CD4-positive, alpha-beta memory T cell (primary cell): ENCODE results near the gene DPY19L1. TPM values are rescaled to one million over a fixed set of nuclear protein-coding genes. Genes with fewer than 3 reads are reported as not detected.
A peak's percentile ranks its signal among the peaks of the same experiment; 100 is the strongest.
"Not testable (repeated sequence)": the region's sequence is repeated elsewhere in the genome, so short reads cannot be mapped to it uniquely, and the experiment has no call there.

Experiments used
- CTCF ChIA-PET: fragments of 350-600 bp; sonication (Branson Sonifier 250); formaldehyde crosslinking; loops from one replicate; lab custom pipeline; 2021; ENCODE audit warnings: inconsistent platforms; ENCODE audit not compliant: partially characterized antibody; lab: Charles Lee
- POLR2A ChIA-PET: fragments of 350-600 bp; sonication (Branson Sonifier 250); formaldehyde crosslinking; loops from one replicate; lab custom pipeline; 2021; ENCODE audit not compliant: partially characterized antibody; lab: Charles Lee
- DNase-seq, 5 donors: peaks; one replicate each; pipeline versions ENCODE4 v3.0.0 to v3.0.0-alpha.2; 2020 to 2022; ENCODE audit warnings: mixed read lengths in 1 of 5
- H3K27ac ChIP-seq: one replicate; pipeline ENCODE4 v1.7.0; 2013; ENCODE audit warnings: low read depth, low read length
- H3K27me3 ChIP-seq: 2 replicates; pipeline ENCODE4 v1.7.0; 2013; ENCODE audit warnings: mild to moderate bottlenecking, low read length, moderate library complexity; ENCODE audit not compliant: insufficient read depth
- H3K36me3 ChIP-seq: 2 replicates; pipeline ENCODE4 v1.7.0; 2013; ENCODE audit warnings: mild to moderate bottlenecking, low read length, moderate library complexity; ENCODE audit not compliant: insufficient read depth
- H3K4me1 ChIP-seq: 2 replicates; pipeline ENCODE4 v1.7.0; 2013; ENCODE audit warnings: mild to moderate bottlenecking, low read length, moderate library complexity; ENCODE audit not compliant: insufficient read depth
- H3K4me3 ChIP-seq, 2 donors: one replicate each; pipeline ENCODE4 v1.7.0; 2013; ENCODE audit warnings: low read length in 2 of 2, mild to moderate bottlenecking in 1 of 2
- H3K9me3 ChIP-seq, 2 donors: one replicate each; pipeline ENCODE4 v1.7.0; 2013; ENCODE audit warnings: low read length in 2 of 2, control low read depth in 1 of 2; ENCODE audit not compliant: control insufficient read depth in 1 of 2
- H3K27ac Mint-ChIP-seq, 7 donors: one replicate each; pipeline ENCODE4 v1.8.0; 2020 to 2021; ENCODE audit warnings: mixed read lengths in 7 of 7, mild to moderate bottlenecking in 6 of 7, inconsistent platforms in 3 of 7, moderate library complexity in 3 of 7
- H3K27me3 Mint-ChIP-seq, 2 donors: one replicate each; pipeline ENCODE4 v1.8.0; 2020 to 2021; ENCODE audit warnings: mixed read lengths in 2 of 2
- H3K36me3 Mint-ChIP-seq, 2 donors: one replicate each; pipeline ENCODE4 v1.8.0; 2020 to 2021; ENCODE audit warnings: mixed read lengths in 2 of 2, inconsistent platforms in 1 of 2, mild to moderate bottlenecking in 1 of 2
- H3K4me1 Mint-ChIP-seq, 4 donors: one replicate each; pipeline ENCODE4 v1.8.0; 2020 to 2021; ENCODE audit warnings: mixed read lengths in 4 of 4, mild to moderate bottlenecking in 1 of 4
- H3K4me3 Mint-ChIP-seq, 8 donors: one replicate each; pipeline ENCODE4 v1.8.0; 2020 to 2021; ENCODE audit warnings: mixed read lengths in 8 of 8, mild to moderate bottlenecking in 7 of 8, moderate library complexity in 6 of 8, inconsistent platforms in 3 of 8
- H3K9me3 Mint-ChIP-seq, 8 donors: one replicate each; pipeline ENCODE4 v1.8.0; 2020 to 2021; ENCODE audit warnings: mixed read lengths in 8 of 8, mild to moderate bottlenecking in 5 of 8, inconsistent platforms in 3 of 8, moderate library complexity in 1 of 8
- intact Hi-C: fragments of 100-400 bp; cut with micrococcal nuclease; formaldehyde crosslinking; loops from one replicate; pipeline ENCODE4 v1.15.1; 2023
- polyA plus RNA-seq, 2 donors: library from polyadenylated mRNA; unstranded; fragments of 300-500 nt; fragmentation: Illumina TruSeq; gene quantifications; one replicate each; pipeline ENCODE4 v1.2.3, GENCODE V29; 2021
- total RNA-seq, 2 experiments: library from RNA; stranded (reverse); gene quantifications; one replicate each; pipeline ENCODE4 v1.2.3, GENCODE V29; 2021

Gene DPY19L1
- total and polyA plus RNA-seq, 4 experiments from 2014 or later = 0.75 to 15.9 (median 7.8) TPM

DNA sequence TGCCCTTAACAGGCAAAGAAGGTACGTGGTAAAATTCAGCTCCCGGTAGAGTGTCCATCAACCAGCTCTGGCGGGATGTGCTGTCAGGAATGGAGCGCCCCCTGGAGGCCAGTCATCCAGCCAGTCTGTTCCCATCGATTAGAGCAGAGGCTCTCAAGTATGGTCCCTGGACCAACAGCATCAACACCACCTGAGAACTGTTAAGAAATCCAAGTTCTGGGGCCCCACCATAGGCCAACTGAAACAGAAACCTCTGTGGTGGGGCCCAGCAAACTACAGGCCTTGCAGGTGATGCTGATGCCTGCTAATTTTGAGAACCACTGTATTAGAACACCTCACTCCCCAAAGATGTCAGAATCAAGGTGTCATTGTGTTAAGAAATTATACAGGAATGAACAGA is 109.2 kb downstream of the DPY19L1 start:
- no peaks in the 10 kb centered on the region for H3K4me1 Mint-ChIP-seq
- Histone ChIP-seq H3K9me3 (no peaks in the 10 kb centered on the region), H3K4me3 (no peak overlapping the region), H3K27ac (no peak overlapping the region), H3K36me3 (no peaks in the 10 kb centered on the region), H3K27me3 (no peaks in the 10 kb centered on the region), H3K4me1 (no peaks in the 10 kb centered on the region)
- POLR2A ChIA-PET = no interaction called here
- H3K27ac Mint-ChIP-seq = no peak overlapping the region
- intact Hi-C loops = loop anchor here (5.0 kb wide), 1 partner anchor 106 kb away; no protein-coding TSS in a partner anchor
- DNase-seq = peak in 4 of 5 donors; percentile 3 to 26 (median 16)
- H3K4me3 Mint-ChIP-seq = no peak overlapping the region
- peaks cover 5 to 14% of the 10 kb centered on the region in 2 donors for H3K36me3 Mint-ChIP-seq
- CTCF ChIA-PET = interaction anchor here (1.0 kb wide), 1 partner anchor 103 kb away, joined by 3 read pairs; no protein-coding TSS in a partner anchor
- no peaks in the 10 kb centered on the region for H3K27me3 Mint-ChIP-seq
- peaks cover 0 to 1% (median 0%) of the 10 kb centered on the region in 8 donors for H3K9me3 Mint-ChIP-seq

DNA sequence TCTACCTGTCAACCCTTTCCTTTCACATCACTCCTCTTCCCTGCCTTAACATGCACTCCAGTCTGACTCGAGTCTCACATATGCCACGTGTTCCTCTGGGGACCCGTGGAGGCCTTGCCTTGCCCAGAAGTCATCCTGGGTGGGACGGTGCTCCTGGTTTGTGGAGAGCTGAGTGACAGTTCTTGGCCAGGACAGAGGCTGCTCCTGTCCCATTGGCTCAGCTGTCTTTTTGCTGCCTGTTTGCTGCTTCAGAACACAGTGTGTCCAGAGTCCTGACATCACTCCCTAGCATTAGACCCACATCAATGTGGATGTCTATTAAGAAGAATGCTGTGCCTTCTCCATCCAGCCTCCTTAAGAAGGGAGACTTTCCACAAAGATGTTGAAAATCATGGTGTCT is 116.8 kb downstream of the DPY19L1 start:
- H3K27ac ChIP-seq, H3K9me3 Mint-ChIP-seq, H3K4me3 Mint-ChIP-seq, H3K4me1 ChIP-seq, H3K27ac Mint-ChIP-seq, H3K4me1 Mint-ChIP-seq, intact Hi-C loops, H3K27me3 ChIP-seq, H3K9me3 ChIP-seq, POLR2A ChIA-PET, CTCF ChIA-PET, H3K36me3 Mint-ChIP-seq, H3K36me3 ChIP-seq, H3K4me3 ChIP-seq, DNase-seq: not testable (repeated sequence)
- H3K27me3 Mint-ChIP-seq = peaks cover 5 to 13% of the 10 kb centered on the region in 2 donors

- H3K36me3 Mint-ChIP-seq, H3K36me3 ChIP-seq, CTCF ChIA-PET, DNase-seq, H3K27me3 ChIP-seq, H3K4me1 Mint-ChIP-seq, H3K4me3 Mint-ChIP-seq, H3K27ac ChIP-seq, H3K4me1 ChIP-seq, POLR2A ChIA-PET, H3K27ac Mint-ChIP-seq, H3K9me3 ChIP-seq, H3K4me3 ChIP-seq, intact Hi-C loops: not testable (repeated sequence)
- H3K27me3 Mint-ChIP-seq = peaks cover 5 to 13% of the 10 kb centered on the region in 2 donors
- H3K9me3 Mint-ChIP-seq = peaks cover 1 to 12% (median 7%) of the 10 kb centered on the region in 8 donors
Observed at GRCh38 chr7:34919038-34919437, 118.2 kb downstream of the DPY19L1 start.

GRCh38 chr7:34918198-34918861 is 119.0 kb downstream of the DPY19L1 start:
- H3K9me3 ChIP-seq, H3K4me3 Mint-ChIP-seq, DNase-seq, H3K36me3 ChIP-seq, H3K36me3 Mint-ChIP-seq, H3K4me1 ChIP-seq, intact Hi-C loops, H3K4me3 ChIP-seq, H3K27ac Mint-ChIP-seq, POLR2A ChIA-PET, H3K4me1 Mint-ChIP-seq, CTCF ChIA-PET, H3K27ac ChIP-seq, H3K27me3 ChIP-seq: not testable (repeated sequence)
- Mint-ChIP-seq H3K9me3 (peaks cover 2 to 18% (median 11%) of the 10 kb centered on the region in 8 donors), H3K27me3 (peaks cover 5 to 13% of the 10 kb centered on the region in 2 donors)

GRCh38 chr7:34917515-34917914 is 119.8 kb downstream of the DPY19L1 start:
- H3K27me3 ChIP-seq, DNase-seq, POLR2A ChIA-PET, H3K4me1 ChIP-seq, CTCF ChIA-PET, H3K4me1 Mint-ChIP-seq, H3K4me3 Mint-ChIP-seq, H3K36me3 ChIP-seq, H3K36me3 Mint-ChIP-seq, H3K4me3 ChIP-seq, H3K9me3 ChIP-seq, H3K27ac Mint-ChIP-seq, intact Hi-C loops, H3K27ac ChIP-seq: not testable (repeated sequence)
- H3K27me3 Mint-ChIP-seq = peaks cover 5 to 13% of the 10 kb centered on the region in 2 donors
- peaks cover 2 to 18% (median 11%) of the 10 kb centered on the region in 8 donors for H3K9me3 Mint-ChIP-seq

DNA sequence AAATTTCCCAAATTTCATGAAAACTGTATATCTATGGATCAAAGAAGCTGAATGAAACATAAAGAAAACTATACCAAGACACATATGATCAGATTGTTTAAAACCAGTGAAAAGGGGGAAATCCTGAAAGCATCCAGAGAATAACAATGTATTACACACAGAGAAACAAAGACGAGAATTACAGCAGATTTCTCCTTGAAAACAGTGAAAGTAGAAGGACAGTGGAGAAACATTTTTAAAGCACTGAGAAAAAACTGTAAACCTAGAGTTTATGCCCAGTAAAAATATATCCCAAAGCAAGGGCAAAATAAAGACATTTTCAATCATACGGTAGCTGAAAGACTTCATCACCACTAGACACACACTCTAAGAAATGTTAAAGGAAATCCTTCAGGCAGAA is 121.0 kb downstream of the DPY19L1 start:
- Histone ChIP-seq H3K4me3 (no peak overlapping the region), H3K9me3 (no peaks in the 10 kb centered on the region), H3K27ac (no peak overlapping the region), H3K4me1 (no peaks in the 10 kb centered on the region), H3K36me3 (no peaks in the 10 kb centered on the region), H3K27me3 (no peaks in the 10 kb centered on the region)
- ChIA-PET POLR2A (no interaction called here), CTCF (no interaction called here)
- intact Hi-C loops = no loop called here
- H3K27me3 Mint-ChIP-seq = peaks cover 5 to 13% of the 10 kb centered on the region in 2 donors
- H3K9me3 Mint-ChIP-seq = peaks cover 2 to 20% (median 11%) of the 10 kb centered on the region in 8 donors
- H3K36me3 Mint-ChIP-seq = no peaks in the 10 kb centered on the region
- H3K4me3 Mint-ChIP-seq = no peak overlapping the region
- H3K27ac Mint-ChIP-seq = no peak overlapping the region
- no peaks in the 10 kb centered on the region for H3K4me1 Mint-ChIP-seq
- DNase-seq = no peak

DNA sequence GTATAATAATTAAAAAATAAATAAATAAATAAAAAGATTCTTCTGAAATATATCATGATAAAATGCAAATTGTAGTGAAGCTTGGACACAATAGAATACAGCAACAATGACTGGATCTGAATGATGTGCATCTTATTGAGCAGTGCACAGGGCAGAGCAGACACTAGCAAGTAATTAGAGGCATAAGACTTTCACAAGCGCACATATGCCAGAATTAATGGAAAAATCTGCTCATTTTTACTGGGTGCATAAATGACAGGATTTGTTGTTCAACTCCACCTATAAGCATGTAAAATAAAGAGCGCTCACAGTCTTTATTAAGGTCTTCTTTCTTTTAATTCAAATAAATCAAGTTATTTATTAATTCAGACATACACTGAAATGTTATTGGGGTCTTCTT is 125.0 kb downstream of the DPY19L1 start:
- Histone ChIP-seq H3K27me3 (no peaks in the 10 kb centered on the region), H3K4me3 (no peak overlapping the region), H3K27ac (no peak overlapping the region), H3K9me3 (no peaks in the 10 kb centered on the region), H3K36me3 (no peaks in the 10 kb centered on the region), H3K4me1 (no peaks in the 10 kb centered on the region)
- CTCF ChIA-PET = no interaction called here
- Mint-ChIP-seq H3K27me3 (peaks cover 2 to 8% of the 10 kb centered on the region in 2 donors), H3K4me1 (no peaks in the 10 kb centered on the region), H3K27ac (no peak overlapping the region), H3K4me3 (no peak overlapping the region), H3K36me3 (no peaks in the 10 kb centered on the region), H3K9me3 (peaks cover 2 to 21% (median 11%) of the 10 kb centered on the region in 8 donors)
- POLR2A ChIA-PET = no interaction called here
- DNase-seq = no peak
- intact Hi-C loops = no loop called here
